GM12874 (cell line): ENCODE results near the gene MKRN2.

Source experiments
- CTCF ChIP-seq: IDR thresholded peaks from 2 replicates; pipeline ENCODE4 v1.5.1; 2011; ENCODE audit warnings: low read depth, mild to moderate bottlenecking, control low read depth, low read length, moderate library complexity; ENCODE audit not compliant: insufficient read depth

MKRN2 gene

GRCh38 chr3:12633108-12633507, 76.2 kb downstream of the MKRN2 start:
- no peak for TF ChIP-seq CTCF
